Measurements from ENCODE around the gene EIF2A. TPM values are rescaled to one million over a fixed set of nuclear protein-coding genes. Genes with fewer than 3 reads are reported as not detected.

The EIF2A gene
- total RNA-seq, 1 donor from 2014 or later, result 66.4 TPM

DNA sequence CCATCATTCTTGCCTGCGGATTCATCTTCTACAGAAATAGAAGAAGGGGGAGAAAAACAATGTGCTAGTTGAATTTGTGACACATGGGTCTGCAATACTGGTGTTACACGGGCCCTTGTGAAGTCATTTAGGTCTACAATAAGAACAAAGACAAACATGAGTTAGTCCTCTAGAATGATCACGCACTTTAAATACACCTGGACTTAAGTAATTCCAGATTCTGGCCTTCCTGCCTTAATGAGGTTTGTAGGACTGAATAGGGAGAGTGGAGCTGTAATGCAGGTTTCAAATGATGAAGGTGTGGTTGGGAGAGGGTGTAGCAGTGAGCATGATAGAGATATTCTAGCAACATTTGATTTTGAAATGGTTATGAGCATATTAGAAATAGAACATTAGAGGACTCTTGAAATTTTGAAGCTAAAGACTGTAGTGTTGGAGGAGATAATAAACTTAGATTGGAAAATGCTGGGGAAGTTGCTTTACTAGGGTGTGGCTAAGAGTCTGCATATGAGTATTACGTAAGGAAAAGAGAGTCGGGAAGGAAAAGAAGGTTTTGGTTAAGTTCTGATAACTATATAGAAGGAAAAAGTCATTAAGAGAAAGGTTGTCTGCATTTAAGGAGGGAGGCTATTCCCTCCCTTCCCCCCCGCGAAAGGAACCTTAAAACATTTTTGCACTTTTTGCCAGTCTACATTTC, 606 bp downstream of the EIF2A start:
- Mint-ChIP-seq H3K36me3 (ENCODE audit: insufficient read depth) (no peaks in the 10 kb centered on the region), H3K4me3 (ENCODE audit: low read depth) (peak overlapping the region; percentile 90), H3K27ac (peak overlapping the region; percentile 99), H3K9me3 (ENCODE audit: low read depth) (no peaks in the 10 kb centered on the region), H3K4me1 (ENCODE audit: low read depth) (peaks cover 17% of the 10 kb centered on the region), H3K27me3 (no peaks in the 10 kb centered on the region)
- DNase-seq (ENCODE audit: low spot score, unreplicated experiment), result no peak
- TF ChIP-seq, protein P1, sequence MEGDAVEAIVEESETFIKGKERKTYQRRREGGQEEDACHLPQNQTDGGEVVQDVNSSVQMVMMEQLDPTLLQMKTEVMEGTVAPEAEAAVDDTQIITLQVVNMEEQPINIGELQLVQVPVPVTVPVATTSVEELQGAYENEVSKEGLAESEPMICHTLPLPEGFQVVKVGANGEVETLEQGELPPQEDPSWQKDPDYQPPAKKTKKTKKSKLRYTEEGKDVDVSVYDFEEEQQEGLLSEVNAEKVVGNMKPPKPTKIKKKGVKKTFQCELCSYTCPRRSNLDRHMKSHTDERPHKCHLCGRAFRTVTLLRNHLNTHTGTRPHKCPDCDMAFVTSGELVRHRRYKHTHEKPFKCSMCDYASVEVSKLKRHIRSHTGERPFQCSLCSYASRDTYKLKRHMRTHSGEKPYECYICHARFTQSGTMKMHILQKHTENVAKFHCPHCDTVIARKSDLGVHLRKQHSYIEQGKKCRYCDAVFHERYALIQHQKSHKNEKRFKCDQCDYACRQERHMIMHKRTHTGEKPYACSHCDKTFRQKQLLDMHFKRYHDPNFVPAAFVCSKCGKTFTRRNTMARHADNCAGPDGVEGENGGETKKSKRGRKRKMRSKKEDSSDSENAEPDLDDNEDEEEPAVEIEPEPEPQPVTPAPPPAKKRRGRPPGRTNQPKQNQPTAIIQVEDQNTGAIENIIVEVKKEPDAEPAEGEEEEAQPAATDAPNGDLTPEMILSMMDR (IDR thresholded peaks at IDR 0.05; ENCODE audit: unreplicated experiment), result no peak

DNA sequence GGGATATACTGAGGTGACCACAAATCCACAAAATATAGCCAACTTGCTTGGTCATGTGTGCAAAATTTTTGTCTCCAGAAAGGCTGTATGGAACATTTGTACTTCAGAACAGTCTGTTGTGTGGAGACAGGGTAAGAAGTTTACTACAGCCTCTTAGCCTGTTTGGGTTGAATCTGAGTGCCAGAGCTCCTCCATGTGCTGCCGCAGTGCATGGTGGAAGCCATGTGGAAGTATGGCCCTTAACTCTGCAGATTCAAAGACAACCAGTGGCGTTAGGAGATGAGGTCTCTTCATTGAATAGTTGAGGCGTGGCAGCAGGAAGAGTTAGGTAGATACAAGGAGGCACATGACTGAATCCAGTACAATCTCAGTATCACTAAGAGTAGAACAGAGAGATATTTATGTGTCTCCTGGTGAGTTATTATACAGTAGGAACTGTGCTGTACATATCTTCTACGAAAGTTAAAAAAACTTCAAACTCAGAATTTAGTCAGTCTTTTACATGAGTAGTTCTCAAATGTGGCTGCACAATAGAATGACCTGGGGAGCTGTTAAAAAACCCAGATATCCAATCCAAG, 9.4 kb downstream of the EIF2A start:
- Mint-ChIP-seq H3K9me3 (ENCODE audit: low read depth) (no peaks in the 10 kb centered on the region), H3K27ac (no peak overlapping the region), H3K4me3 (ENCODE audit: low read depth) (no peak overlapping the region), H3K36me3 (ENCODE audit: insufficient read depth) (peaks cover 10% of the 10 kb centered on the region), H3K4me1 (ENCODE audit: low read depth) (peaks cover 7% of the 10 kb centered on the region), H3K27me3 (no peaks in the 10 kb centered on the region)
- DNase-seq (ENCODE audit: low spot score, unreplicated experiment), result no peak
- TF ChIP-seq, protein P1 (IDR thresholded peaks at IDR 0.05; ENCODE audit: unreplicated experiment), result no peak

DNA sequence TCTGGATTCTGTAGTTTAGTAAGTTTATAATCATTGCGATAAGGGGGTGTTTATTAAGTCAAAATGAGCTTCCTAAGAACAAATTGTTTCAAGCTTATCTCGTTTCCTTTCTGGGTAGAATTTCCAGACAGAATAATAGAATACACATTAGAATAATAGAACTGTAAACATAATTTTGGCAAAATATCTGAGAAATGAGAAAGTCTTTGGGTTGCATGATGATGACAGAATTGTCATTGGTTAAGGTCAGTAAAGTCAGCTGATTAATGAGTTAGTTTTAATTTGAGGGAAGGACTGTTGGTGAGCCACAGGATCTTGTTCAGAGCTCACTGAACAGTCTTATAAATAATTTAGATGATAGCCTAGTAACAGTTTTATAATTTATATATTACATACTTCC, 10.2 kb downstream of the EIF2A start:
- Mint-ChIP-seq H3K27ac (no peak overlapping the region), H3K27me3 (no peaks in the 10 kb centered on the region), H3K4me1 (ENCODE audit: low read depth) (peaks cover 7% of the 10 kb centered on the region), H3K4me3 (ENCODE audit: low read depth) (no peak overlapping the region), H3K9me3 (ENCODE audit: low read depth) (no peaks in the 10 kb centered on the region), H3K36me3 (ENCODE audit: insufficient read depth) (peaks cover 10% of the 10 kb centered on the region)
- no peak for DNase-seq (ENCODE audit: low spot score, unreplicated experiment)
- TF ChIP-seq, protein P1 (IDR thresholded peaks at IDR 0.05; ENCODE audit: unreplicated experiment), result no peak

DNA sequence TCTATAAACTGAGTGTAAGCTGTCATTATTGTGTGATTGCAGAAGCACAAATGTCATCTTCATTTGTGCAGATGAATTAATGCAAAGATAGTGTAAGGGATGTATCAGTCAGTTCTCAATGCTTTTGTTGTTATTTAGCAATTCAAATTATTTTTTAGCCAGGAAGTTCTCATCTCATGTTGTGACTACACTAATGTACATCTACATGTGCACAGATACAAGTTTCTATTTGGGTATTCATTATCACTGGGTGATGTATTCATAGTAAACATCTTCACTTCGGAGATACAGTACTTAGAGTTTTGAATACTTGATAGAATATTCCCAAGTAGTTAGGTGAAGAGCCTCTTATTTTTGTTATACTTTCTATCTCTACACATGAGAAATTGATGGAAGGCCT, 11.1 kb downstream of the EIF2A start:
- Mint-ChIP-seq H3K9me3 (ENCODE audit: low read depth) (no peaks in the 10 kb centered on the region), H3K36me3 (ENCODE audit: insufficient read depth) (peaks cover 8% of the 10 kb centered on the region), H3K4me1 (ENCODE audit: low read depth) (peaks cover 7% of the 10 kb centered on the region), H3K27me3 (no peaks in the 10 kb centered on the region), H3K4me3 (ENCODE audit: low read depth) (no peak overlapping the region), H3K27ac (no peak overlapping the region)
- no peak for DNase-seq (ENCODE audit: low spot score, unreplicated experiment)
- TF ChIP-seq, protein P1 (IDR thresholded peaks at IDR 0.05; ENCODE audit: unreplicated experiment), result no peak

DNA sequence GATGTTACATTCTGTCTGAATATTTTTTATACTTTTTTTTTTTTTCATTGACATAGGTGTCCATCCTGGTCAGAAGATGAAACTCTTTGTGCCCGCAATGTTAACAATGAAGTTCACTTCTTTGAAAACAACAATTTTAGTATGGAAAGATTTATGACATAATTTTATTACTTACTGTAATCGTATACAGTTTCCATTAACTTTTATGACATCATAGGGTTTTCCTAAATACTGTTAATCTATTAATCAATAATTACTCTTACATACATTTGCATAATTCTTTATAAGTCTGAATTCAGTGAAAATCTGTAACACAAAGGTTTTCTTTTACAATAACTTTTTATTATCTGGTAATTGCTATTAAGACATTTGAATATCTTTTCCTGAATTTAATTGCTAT, 17.7 kb downstream of the EIF2A start:
- no peaks in the 10 kb centered on the region for H3K27me3 Mint-ChIP-seq
- H3K27ac Mint-ChIP-seq, result no peak overlapping the region
- no peak overlapping the region for H3K4me3 Mint-ChIP-seq (ENCODE audit: low read depth)
- TF ChIP-seq, protein P1 (IDR thresholded peaks at IDR 0.05; ENCODE audit: unreplicated experiment), result no peak
- H3K36me3 Mint-ChIP-seq (ENCODE audit: insufficient read depth), result peaks cover 14% of the 10 kb centered on the region
- no peaks in the 10 kb centered on the region for H3K9me3 Mint-ChIP-seq (ENCODE audit: low read depth)
- peaks cover 7% of the 10 kb centered on the region for H3K4me1 Mint-ChIP-seq (ENCODE audit: low read depth)
- DNase-seq (ENCODE audit: low spot score, unreplicated experiment), result no peak
